WERI-Rb-1 (cell line): ENCODE measurements around the gene CLMP.
A peak's percentile ranks its signal among the peaks of the same experiment; 100 is the strongest.

Experiments
- DNase-seq: peaks from one replicate; pipeline ENCODE4 v3.0.0-alpha.2; 2020
- H3K27ac ChIP-seq: fragments of 250-450 bp; sonication (Bioruptor Pico); 2 replicates; pipeline ENCODE4 v1.5.1; 2020; ENCODE audit warnings: mild to moderate bottlenecking, moderate library complexity
- H3K27me3 ChIP-seq: fragments of 250-450 bp; sonication (Bioruptor Pico); 2 replicates; pipeline ENCODE4 v1.5.1; 2021; ENCODE audit warnings: mild to moderate bottlenecking, low read depth, moderate library complexity; ENCODE audit not compliant: insufficient read depth, severe bottlenecking
- H3K36me3 ChIP-seq: fragments of 250-450 bp; sonication (Bioruptor Pico); 2 replicates; pipeline ENCODE4 v1.5.1; 2020; ENCODE audit warnings: mild to moderate bottlenecking, moderate library complexity
- H3K4me3 ChIP-seq: 2 replicates; pipeline ENCODE4 v1.5.1; 2011; ENCODE audit warnings: low read depth, mild to moderate bottlenecking, control low read depth, low read length
- H3K9me3 ChIP-seq: fragments of 250-450 bp; sonication (Bioruptor Pico); 2 replicates; pipeline ENCODE4 v1.5.1; 2021; ENCODE audit warnings: mild to moderate bottlenecking, moderate library complexity; ENCODE audit not compliant: severe bottlenecking
- TF ChIP-seq, protein P1 (sequence below): IDR thresholded peaks from 2 replicates; pipeline ENCODE4 v1.5.1; 2011; ENCODE audit warnings: low read depth, mild to moderate bottlenecking, control low read depth, inconsistent platforms, low read length

Gene CLMP

DNA sequence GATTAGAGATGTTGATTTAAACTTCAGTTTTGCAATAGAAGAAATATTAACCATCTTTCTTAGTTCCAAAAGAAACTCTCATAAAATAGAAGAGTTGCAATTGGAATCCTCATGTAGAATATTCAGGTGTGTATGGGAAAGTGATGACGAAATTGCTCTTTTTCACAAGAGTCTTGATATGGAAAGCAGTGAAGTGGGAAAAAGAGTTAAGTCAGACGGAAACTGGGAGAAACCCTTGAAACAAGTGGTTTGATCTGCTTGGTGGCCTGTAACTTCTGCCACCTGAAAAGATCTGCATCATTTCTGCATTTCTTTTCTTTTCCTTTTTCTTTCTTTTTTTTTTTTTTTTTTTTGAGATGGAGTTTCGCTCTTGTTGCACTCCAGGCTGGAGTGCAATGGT is 41.8 kb upstream of the CLMP start:
- TF ChIP-seq, protein P1, sequence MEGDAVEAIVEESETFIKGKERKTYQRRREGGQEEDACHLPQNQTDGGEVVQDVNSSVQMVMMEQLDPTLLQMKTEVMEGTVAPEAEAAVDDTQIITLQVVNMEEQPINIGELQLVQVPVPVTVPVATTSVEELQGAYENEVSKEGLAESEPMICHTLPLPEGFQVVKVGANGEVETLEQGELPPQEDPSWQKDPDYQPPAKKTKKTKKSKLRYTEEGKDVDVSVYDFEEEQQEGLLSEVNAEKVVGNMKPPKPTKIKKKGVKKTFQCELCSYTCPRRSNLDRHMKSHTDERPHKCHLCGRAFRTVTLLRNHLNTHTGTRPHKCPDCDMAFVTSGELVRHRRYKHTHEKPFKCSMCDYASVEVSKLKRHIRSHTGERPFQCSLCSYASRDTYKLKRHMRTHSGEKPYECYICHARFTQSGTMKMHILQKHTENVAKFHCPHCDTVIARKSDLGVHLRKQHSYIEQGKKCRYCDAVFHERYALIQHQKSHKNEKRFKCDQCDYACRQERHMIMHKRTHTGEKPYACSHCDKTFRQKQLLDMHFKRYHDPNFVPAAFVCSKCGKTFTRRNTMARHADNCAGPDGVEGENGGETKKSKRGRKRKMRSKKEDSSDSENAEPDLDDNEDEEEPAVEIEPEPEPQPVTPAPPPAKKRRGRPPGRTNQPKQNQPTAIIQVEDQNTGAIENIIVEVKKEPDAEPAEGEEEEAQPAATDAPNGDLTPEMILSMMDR = no peak
- H3K36me3 ChIP-seq = no peaks in the 10 kb centered on the region
- no peak overlapping the region for H3K4me3 ChIP-seq
- no peak overlapping the region for H3K27ac ChIP-seq
- no peaks in the 10 kb centered on the region for H3K9me3 ChIP-seq
- H3K27me3 ChIP-seq = no peaks in the 10 kb centered on the region
- no peak for DNase-seq

DNA sequence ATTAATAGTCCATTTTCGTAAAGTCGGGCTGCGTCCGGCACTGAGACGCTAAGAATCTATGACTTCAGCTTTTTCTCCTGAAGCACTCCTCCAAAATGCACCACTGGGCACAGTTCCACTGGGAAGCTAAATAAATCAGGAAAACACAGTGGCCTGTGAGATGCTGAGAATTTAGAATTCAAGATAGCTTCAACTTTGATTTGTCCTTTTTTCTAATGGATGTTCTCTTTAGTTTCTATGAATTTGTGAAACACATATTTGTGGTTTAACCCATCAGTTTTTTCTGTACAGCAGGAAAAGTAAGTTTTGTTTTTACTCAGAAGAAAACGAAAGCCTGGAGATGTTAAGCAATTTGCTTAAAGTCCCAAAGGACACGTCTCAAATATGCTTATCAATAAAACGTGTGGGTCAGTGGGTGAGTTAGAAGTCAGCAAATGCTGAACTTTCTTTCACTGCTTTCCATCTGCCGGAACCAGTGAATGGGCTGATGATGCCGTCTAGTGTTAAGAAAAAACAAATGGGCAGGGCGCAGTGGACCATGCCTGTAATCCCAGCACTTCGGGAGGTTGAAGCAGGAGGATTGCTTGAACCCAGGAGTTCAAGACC is 40.7 kb upstream of the CLMP start:
- H3K4me3 ChIP-seq = no peak overlapping the region
- H3K27me3 ChIP-seq = no peaks in the 10 kb centered on the region
- H3K9me3 ChIP-seq = no peaks in the 10 kb centered on the region
- TF ChIP-seq, protein P1 = no peak
- no peak for DNase-seq
- no peak overlapping the region for H3K27ac ChIP-seq
- H3K36me3 ChIP-seq = no peaks in the 10 kb centered on the region

DNA sequence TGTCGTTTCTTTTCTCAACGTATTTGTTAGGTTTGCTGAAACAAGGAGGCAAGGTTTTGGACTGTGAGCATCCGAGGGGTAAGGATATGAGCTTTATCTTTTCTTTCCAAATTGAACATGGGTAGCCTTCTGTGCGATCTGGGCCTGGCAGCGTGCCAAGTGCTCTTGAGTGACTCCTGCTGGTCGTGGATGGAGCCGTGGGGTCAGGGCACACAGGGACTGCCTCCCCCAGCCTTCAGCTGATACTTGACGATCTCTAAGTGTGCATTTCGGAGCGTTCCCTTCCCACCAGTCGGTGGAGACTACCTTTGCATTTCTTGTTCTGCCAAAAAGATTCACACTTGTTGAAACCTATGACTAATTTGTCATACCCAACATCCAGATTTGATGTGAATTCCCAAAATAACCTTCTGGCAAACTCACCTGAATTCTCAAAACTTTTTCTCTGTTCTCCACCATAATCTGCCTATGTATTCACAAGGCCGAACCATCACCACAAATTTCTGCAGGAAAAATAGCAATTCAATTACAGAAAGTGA is 40.1 kb upstream of the CLMP start:
- H3K9me3 ChIP-seq = no peaks in the 10 kb centered on the region
- TF ChIP-seq, protein P1 = peak; percentile 78
- H3K4me3 ChIP-seq = no peak overlapping the region
- no peaks in the 10 kb centered on the region for H3K36me3 ChIP-seq
- peak; percentile 49 for DNase-seq
- H3K27ac ChIP-seq = no peak overlapping the region
- H3K27me3 ChIP-seq = no peaks in the 10 kb centered on the region

GRCh38 chr11:123233975-123234334 is 38.9 kb upstream of the CLMP start:
- Histone ChIP-seq H3K4me3 (no peak overlapping the region), H3K27me3 (no peaks in the 10 kb centered on the region), H3K36me3 (no peaks in the 10 kb centered on the region), H3K9me3 (no peaks in the 10 kb centered on the region), H3K27ac (no peak overlapping the region)
- TF ChIP-seq, protein P1 = no peak
- no peak for DNase-seq

GRCh38 chr11:123233280-123233974 is 38.4 kb upstream of the CLMP start:
- Histone ChIP-seq H3K27ac (no peak overlapping the region; the same call in 1 of the 2 replicates), H3K9me3 (no peaks in the 10 kb centered on the region), H3K27me3 (no peaks in the 10 kb centered on the region), H3K36me3 (no peaks in the 10 kb centered on the region), H3K4me3 (no peak overlapping the region)
- TF ChIP-seq, protein P1 = no peak
- peak; percentile 28 for DNase-seq

- TF ChIP-seq, protein P1 = no peak
- no peak overlapping the region for H3K27ac ChIP-seq
- no peaks in the 10 kb centered on the region for H3K36me3 ChIP-seq
- DNase-seq = no peak
- no peaks in the 10 kb centered on the region for H3K9me3 ChIP-seq
- H3K27me3 ChIP-seq = no peaks in the 10 kb centered on the region
- no peak overlapping the region for H3K4me3 ChIP-seq
Measured at GRCh38 chr11:123231777-123232176, 36.7 kb upstream of the CLMP start.
